H9 (cell line): Measurements from ENCODE around the gene WDR17. TPM values are rescaled to one million over a fixed set of nuclear protein-coding genes. Genes with fewer than 3 reads are reported as not detected.

Experiments used
- DNase-seq: peaks from one replicate; pipeline ENCODE4 v3.0.0-alpha.2; 2017
- H2AFZ ChIP-seq: one replicate; pipeline ENCODE4 v1.6.1; 2013; ENCODE audit warnings: mild to moderate bottlenecking, low read length, control low read depth, moderate library complexity
- H2AK5ac ChIP-seq: 2 replicates; pipeline ENCODE4 v1.6.1; 2013; ENCODE audit warnings: low read length, control low read depth, mixed read lengths; ENCODE audit not compliant: insufficient read length
- H2BK120ac ChIP-seq: one replicate; pipeline ENCODE4 v1.6.1; 2013; ENCODE audit warnings: low read depth, mild to moderate bottlenecking, low read length, control low read depth, inconsistent platforms; ENCODE audit not compliant: poor library complexity, severe bottlenecking
- H2BK12ac ChIP-seq: 2 replicates; pipeline ENCODE4 v1.6.1; 2013; ENCODE audit warnings: low read length, control low read depth, mixed read lengths, low read depth; ENCODE audit not compliant: insufficient read length
- H2BK15ac ChIP-seq: 2 replicates; pipeline ENCODE4 v1.6.1; 2013; ENCODE audit warnings: low read depth, low read length, control low read depth
- H2BK20ac ChIP-seq: one replicate; pipeline ENCODE4 v1.6.1; 2013; ENCODE audit warnings: low read depth, mild to moderate bottlenecking, low read length, control low read depth, inconsistent platforms; ENCODE audit not compliant: poor library complexity, severe bottlenecking
- H2BK5ac ChIP-seq: 2 replicates; pipeline ENCODE4 v1.6.1; 2013; ENCODE audit warnings: low read length, control low read depth, mixed read lengths; ENCODE audit not compliant: insufficient read length
- H3K14ac ChIP-seq: 2 replicates; pipeline ENCODE4 v1.6.1; 2013; ENCODE audit warnings: low read length, control low read depth; ENCODE audit not compliant: insufficient read depth
- H3K18ac ChIP-seq: 2 replicates; pipeline ENCODE4 v1.6.1; 2013; ENCODE audit warnings: low read depth, mild to moderate bottlenecking, mixed read lengths, low read length, control low read depth; ENCODE audit not compliant: insufficient read length
- H3K23ac ChIP-seq: 2 replicates; pipeline ENCODE4 v1.6.1; 2013; ENCODE audit warnings: low read length, control low read depth, mixed read lengths, low read depth; ENCODE audit not compliant: insufficient read length
- H3K23me2 ChIP-seq: 2 replicates; pipeline ENCODE4 v1.6.1; 2013; ENCODE audit warnings: low read depth, mild to moderate bottlenecking, mixed read lengths, low read length, control low read depth; ENCODE audit not compliant: insufficient read length, poor library complexity, severe bottlenecking
- H3K27ac ChIP-seq: 2 replicates; pipeline ENCODE4 v1.5.1; 2013; ENCODE audit warnings: low read length, control low read depth, mixed read lengths, low read depth; ENCODE audit not compliant: insufficient read length
- H3K27me3 ChIP-seq: 2 replicates; pipeline ENCODE4 v1.6.1; 2013; ENCODE audit warnings: low read length, control low read depth, inconsistent platforms; ENCODE audit not compliant: insufficient read depth
- H3K4ac ChIP-seq: 2 replicates; pipeline ENCODE4 v1.6.1; 2013; ENCODE audit warnings: low read depth, mild to moderate bottlenecking, control low read depth, inconsistent platforms, low read length, moderate library complexity
- H3K4me1 ChIP-seq: 2 replicates; pipeline ENCODE4 v1.6.1; 2013; ENCODE audit warnings: low read length, control low read depth, inconsistent platforms; ENCODE audit not compliant: insufficient read depth
- H3K4me2 ChIP-seq: 2 replicates; pipeline ENCODE4 v1.6.1; 2013; ENCODE audit warnings: low read length, control low read depth, mixed read lengths; ENCODE audit not compliant: insufficient read length, insufficient read depth
- H3K56ac ChIP-seq: 2 replicates; pipeline ENCODE4 v1.6.1; 2013; ENCODE audit warnings: low read depth, mild to moderate bottlenecking, mixed read lengths, low read length, control low read depth; ENCODE audit not compliant: insufficient read length
- H3K79me1 ChIP-seq: 2 replicates; pipeline ENCODE4 v1.6.1; 2013; ENCODE audit warnings: low read depth, mild to moderate bottlenecking, moderate library complexity, low read length, control low read depth, inconsistent platforms; ENCODE audit not compliant: insufficient read depth, poor library complexity, severe bottlenecking
- H3K79me2 ChIP-seq: 2 replicates; pipeline ENCODE4 v1.6.1; 2013; ENCODE audit warnings: low read length, control low read depth, inconsistent platforms; ENCODE audit not compliant: insufficient read depth
- H3K9ac ChIP-seq: 2 replicates; pipeline ENCODE4 v1.6.1; 2013; ENCODE audit warnings: low read length, control low read depth, mixed read lengths; ENCODE audit not compliant: insufficient read length; ENCODE audit errors: extremely low read depth
- H3K9me3 ChIP-seq: one replicate; pipeline ENCODE4 v1.6.1; 2013; ENCODE audit warnings: low read depth, low read length, inconsistent platforms; ENCODE audit not compliant: control insufficient read depth
- H3T11ph ChIP-seq: one replicate; pipeline ENCODE4 v1.6.1; 2013; ENCODE audit warnings: mild to moderate bottlenecking, low read length, control low read depth, inconsistent platforms
- H4K20me1 ChIP-seq: one replicate; pipeline ENCODE4 v1.6.1; 2013; ENCODE audit not compliant: control insufficient read depth, insufficient read length, insufficient read depth
- H4K5ac ChIP-seq: 2 replicates; pipeline ENCODE4 v1.6.1; 2013; ENCODE audit warnings: low read depth, mild to moderate bottlenecking, mixed read lengths, low read length, control low read depth; ENCODE audit not compliant: insufficient read length
- H4K8ac ChIP-seq: replicated peaks from 2 replicates; pipeline ENCODE4 v1.6.1; 2013; ENCODE audit warnings: low read length, control low read depth, mixed read lengths, low read depth; ENCODE audit not compliant: insufficient read length
- H4K91ac ChIP-seq: 2 replicates; pipeline ENCODE4 v1.6.1; 2013; ENCODE audit warnings: low read depth, mild to moderate bottlenecking, moderate library complexity, mixed read lengths, low read length, control low read depth; ENCODE audit not compliant: insufficient read length
- H3K27ac Mint-ChIP-seq, 3 experiments: 2 replicates in 2 of 3; 3 replicates in 1 of 3; pipeline ENCODE4 v1.8.0; 2020 to 2021; ENCODE audit warnings: mixed read lengths in 3 of 3, mild to moderate bottlenecking in 1 of 3, moderate library complexity in 1 of 3
- H3K27me3 Mint-ChIP-seq: 2 replicates; pipeline ENCODE4 v1.8.0; 2021; ENCODE audit warnings: low read depth, mild to moderate bottlenecking, moderate library complexity, mixed read lengths
- H3K36me3 Mint-ChIP-seq, 3 experiments: 2 replicates in 2 of 3; 3 replicates in 1 of 3; pipeline ENCODE4 v1.8.0; 2020 to 2021; ENCODE audit warnings: low read depth in 3 of 3, mixed read lengths in 3 of 3; ENCODE audit not compliant: insufficient read depth in 1 of 3
- H3K4me1 Mint-ChIP-seq, 2 experiments: 2 replicates each; pipeline ENCODE4 v1.8.0; 2020; ENCODE audit warnings: mixed read lengths in 2 of 2
- H3K4me3 Mint-ChIP-seq, 2 experiments: 2 replicates in 1 of 2; 3 replicates in 1 of 2; pipeline ENCODE4 v1.8.0; 2020 to 2021; ENCODE audit warnings: mild to moderate bottlenecking in 2 of 2, mixed read lengths in 2 of 2, moderate library complexity in 1 of 2
- H3K9me3 Mint-ChIP-seq, 2 experiments: 2 replicates in 1 of 2; 3 replicates in 1 of 2; pipeline ENCODE4 v1.8.0; 2020; ENCODE audit warnings: mild to moderate bottlenecking in 2 of 2, mixed read lengths in 2 of 2, moderate library complexity in 1 of 2
- CTCF ChIP-seq: fragments of 200-600 bp; sonication (generic); conservative IDR thresholded peaks from 3 replicates; pipeline ENCODE4 v1.8.0; 2021; ENCODE audit warnings: antibody characterized with exemption, mild to moderate bottlenecking
- WGBS: extraction: QIAGEN DNeasy Blood & Tissue Kit; methylation state at CpG from one replicate; pipeline ENCODE4 v1.1.7; 2013; ENCODE audit warnings: missing lambda C conversion rate, low lambda C conversion rate, mixed read lengths; ENCODE audit not compliant: insufficient read length; ENCODE audit errors: extremely low coverage; 5-methylcytosine and 5-hydroxymethylcytosine counted together
- total RNA-seq: library from RNA; stranded (reverse); gene quantifications from 2 replicates; pipeline ENCODE4 v1.2.1, GENCODE V29; 2021

Gene WDR17
- total RNA-seq, 1 experiment from 2014 or later = 2.6 TPM

- no peak overlapping the region for H2BK15ac ChIP-seq
Observed at GRCh38 chr4:176048631-176049030, 17.0 kb upstream of the WDR17 start.

More at GRCh38 chr4:176048631-176049030, 17.0 kb upstream of the WDR17 start:
- H3K4me3 Mint-ChIP-seq = no peak overlapping the region
- H4K20me1 ChIP-seq = no peaks in the 10 kb centered on the region
- no peaks in the 10 kb centered on the region for H3K79me2 ChIP-seq
- H2BK5ac ChIP-seq = no peak overlapping the region
- no peak overlapping the region for H3K27ac ChIP-seq
- TF ChIP-seq CTCF = no peak
- no peak overlapping the region for H4K91ac ChIP-seq
- H3K23me2 ChIP-seq = no peaks in the 10 kb centered on the region
- no peak overlapping the region for H3K4ac ChIP-seq
- no peaks in the 10 kb centered on the region for H3K9me3 Mint-ChIP-seq
- H3K4me1 Mint-ChIP-seq = no peaks in the 10 kb centered on the region
- H3T11ph ChIP-seq = no peak overlapping the region
- H2AK5ac ChIP-seq = no peak overlapping the region
- no peak overlapping the region for H3K27ac Mint-ChIP-seq
- no peaks in the 10 kb centered on the region for H3K27me3 ChIP-seq
- no peak for DNase-seq
- no peak overlapping the region for H3K14ac ChIP-seq
- no peak overlapping the region for H3K23ac ChIP-seq
- H3K4me1 ChIP-seq = no peaks in the 10 kb centered on the region
- no peak overlapping the region for H2BK120ac ChIP-seq
- no peak overlapping the region for H3K56ac ChIP-seq
- no peak overlapping the region for H4K8ac ChIP-seq
- no peaks in the 10 kb centered on the region for H3K27me3 Mint-ChIP-seq
- H4K5ac ChIP-seq = no peak overlapping the region
- no peak overlapping the region for H3K4me2 ChIP-seq
- no peaks in the 10 kb centered on the region for H3K79me1 ChIP-seq
- no peak overlapping the region for H2BK20ac ChIP-seq
- H3K36me3 Mint-ChIP-seq = no peaks in the 10 kb centered on the region
- H3K9ac ChIP-seq = no peak overlapping the region
- H2BK12ac ChIP-seq = no peak overlapping the region
- no CpG with 5 or more reads among the region's 4 CpGs for WGBS
- H3K18ac ChIP-seq = no peak overlapping the region
- H2AFZ ChIP-seq = no peak overlapping the region
- no peaks in the 10 kb centered on the region for H3K9me3 ChIP-seq
